GM21360 (cell line): ENCODE measurements around the gene KATNB1.
"Not testable (repeated sequence)": the region's sequence is repeated elsewhere in the genome, so short reads cannot be mapped to it uniquely, and the experiment has no call there.

Experiments used
- ATAC-seq: cut with Tn5 transposase; IDR thresholded peaks from one replicate; pipeline ENCODE4 v1.9.1; 2021; ENCODE audit warnings: mild to moderate bottlenecking, moderate library complexity; ENCODE audit not compliant: unreplicated experiment

Gene KATNB1

GRCh38 chr16:57725151-57725550, 10.4 kb upstream of the KATNB1 start:
- no peak for ATAC-seq

GRCh38 chr16:57725554-57725953, 10.0 kb upstream of the KATNB1 start:
- ATAC-seq, result no peak

GRCh38 chr16:57725976-57726375, 9.6 kb upstream of the KATNB1 start:
- no peak for ATAC-seq

GRCh38 chr16:57726433-57726947, 9.1 kb upstream of the KATNB1 start:
- no peak for ATAC-seq

- no peak for ATAC-seq
Measured at GRCh38 chr16:57727610-57728009, 8.0 kb upstream of the KATNB1 start.

GRCh38 chr16:57728336-57729181, 7.0 kb upstream of the KATNB1 start:
- ATAC-seq, result no peak

- ATAC-seq, result no peak
Measured at GRCh38 chr16:57729182-57729484, 6.4 kb upstream of the KATNB1 start.

GRCh38 chr16:57729852-57730251, 5.7 kb upstream of the KATNB1 start:
- not testable (repeated sequence) for ATAC-seq

GRCh38 chr16:57730771-57731730, 4.5 kb upstream of the KATNB1 start:
- no peak for ATAC-seq

- no peak for ATAC-seq
Measured at GRCh38 chr16:57732037-57732436, 3.5 kb upstream of the KATNB1 start.

- no peak for ATAC-seq
Measured at GRCh38 chr16:57732714-57733113, 2.9 kb upstream of the KATNB1 start.

- no peak for ATAC-seq
Measured at GRCh38 chr16:57734308-57734924, 1.2 kb upstream of the KATNB1 start.

GRCh38 chr16:57734925-57735754, 430 bp upstream of the KATNB1 start:
- ATAC-seq, result peak; percentile 86

GRCh38 chr16:57736419-57737351, 1.1 kb downstream of the KATNB1 start:
- no peak for ATAC-seq

- ATAC-seq, result no peak
Measured at GRCh38 chr16:57738844-57739243, 3.3 kb downstream of the KATNB1 start.

- ATAC-seq, result no peak
Measured at GRCh38 chr16:57739756-57740422, 4.3 kb downstream of the KATNB1 start.

GRCh38 chr16:57740423-57741071, 5.0 kb downstream of the KATNB1 start:
- no peak for ATAC-seq

- ATAC-seq, result no peak
Measured at GRCh38 chr16:57741660-57742191, 6.2 kb downstream of the KATNB1 start.
